Fibroblast of skin of right biceps (primary cell): ENCODE data around the gene PRRT2.
A peak's percentile ranks its signal among the peaks of the same experiment; 100 is the strongest.
"Not testable (repeated sequence)": the region's sequence is repeated elsewhere in the genome, so short reads cannot be mapped to it uniquely, and the experiment has no call there.

Source experiments
- DNase-seq: peaks from one replicate; pipeline ENCODE4 v3.0.0-alpha.2; 2013

The PRRT2 gene

GRCh38 chr16:29790949-29791844 lies 20.8 kb upstream of the PRRT2 start:
- no peak for DNase-seq

- DNase-seq: no peak
Measured at GRCh38 chr16:29791845-29792807, 19.9 kb upstream of the PRRT2 start.

GRCh38 chr16:29793153-29793552 lies 18.8 kb upstream of the PRRT2 start:
- not testable (repeated sequence) for DNase-seq

- DNase-seq: no peak
Measured at GRCh38 chr16:29794231-29794710, 17.7 kb upstream of the PRRT2 start.

- DNase-seq: no peak
Measured at GRCh38 chr16:29802416-29802935, 9.5 kb upstream of the PRRT2 start.

GRCh38 chr16:29804020-29804419 lies 8.0 kb upstream of the PRRT2 start:
- DNase-seq: no peak

GRCh38 chr16:29804455-29805231 lies 7.3 kb upstream of the PRRT2 start:
- DNase-seq: no peak

- peak; percentile 98 for DNase-seq
Measured at GRCh38 chr16:29805232-29806098, 6.5 kb upstream of the PRRT2 start.

GRCh38 chr16:29806099-29806579 lies 5.9 kb upstream of the PRRT2 start, which contains the start of gene MAZ:
Gene MAZ (plus strand): TSS chr16:29806529. CDS start chr16:29806702, 173 bp downstream.
- no peak for DNase-seq

- peak; percentile 71 for DNase-seq
Measured at GRCh38 chr16:29806641-29807425, 5.2 kb upstream of the PRRT2 start.

- DNase-seq: peak; percentile 95
Measured at GRCh38 chr16:29807426-29808218, 4.4 kb upstream of the PRRT2 start.

GRCh38 chr16:29808219-29808900 lies 3.6 kb upstream of the PRRT2 start:
- DNase-seq: no peak

- no peak for DNase-seq
Measured at GRCh38 chr16:29809031-29809747, 2.8 kb upstream of the PRRT2 start.

- DNase-seq: peak; percentile 31
Measured at GRCh38 chr16:29809850-29810698, 1.9 kb upstream of the PRRT2 start.

- DNase-seq: no peak
Measured at GRCh38 chr16:29810699-29811169, 1.3 kb upstream of the PRRT2 start.

GRCh38 chr16:29811170-29811895 lies 660 bp upstream of the PRRT2 start:
- DNase-seq: peak; percentile 97
